Right hindlimb (tissue), 1 donor: ENCODE data around the gene GNG13.

Source experiments
- DNase-seq: peaks from one replicate; pipeline ENCODE4 v3.0.0-alpha.2; 2018

Gene GNG13

GRCh38 chr16:793414-793813 is 7.1 kb downstream of the GNG13 start:
- DNase-seq, result no peak

DNA sequence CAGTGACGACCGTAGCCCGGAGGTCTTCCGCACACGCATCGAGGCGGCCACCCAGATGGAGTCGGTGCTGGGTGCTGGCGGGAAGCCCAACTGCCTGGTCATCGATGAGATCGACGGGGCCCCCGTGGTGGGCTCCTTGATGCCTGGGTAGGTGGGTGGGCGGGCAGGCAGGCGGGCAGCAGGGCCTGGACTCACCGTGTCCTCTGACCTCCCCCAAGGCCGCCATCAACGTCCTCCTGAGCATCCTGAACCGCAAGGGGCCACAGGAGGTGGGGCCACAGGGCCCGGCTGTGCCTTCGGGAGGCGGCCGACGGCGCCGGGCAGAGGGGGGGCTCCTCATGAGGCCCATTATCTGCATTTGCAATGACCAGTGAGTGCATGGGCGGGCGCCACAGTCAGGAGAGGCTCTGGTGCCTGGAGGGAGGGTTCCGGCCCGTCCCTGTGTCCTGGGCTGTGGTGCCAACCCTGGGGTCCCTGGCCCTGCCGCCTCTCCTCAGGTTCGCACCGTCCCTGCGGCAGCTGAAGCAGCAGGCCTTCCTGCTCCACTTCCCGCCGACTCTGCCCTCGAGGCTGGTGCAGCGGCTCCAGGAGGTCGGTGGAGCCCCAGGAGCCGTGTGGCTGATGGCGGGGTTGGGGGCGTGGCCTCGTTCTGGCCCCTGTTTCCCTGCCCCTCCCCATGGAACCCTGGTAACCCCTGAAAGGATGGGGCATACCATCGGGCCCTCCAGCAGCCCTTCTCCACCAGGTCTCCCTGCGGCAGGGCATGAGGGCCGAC is 8.1 kb downstream of the GNG13 start:
- DNase-seq, result no peak

- no peak for DNase-seq
Measured at GRCh38 chr16:791131-791530, 9.4 kb downstream of the GNG13 start.

DNA sequence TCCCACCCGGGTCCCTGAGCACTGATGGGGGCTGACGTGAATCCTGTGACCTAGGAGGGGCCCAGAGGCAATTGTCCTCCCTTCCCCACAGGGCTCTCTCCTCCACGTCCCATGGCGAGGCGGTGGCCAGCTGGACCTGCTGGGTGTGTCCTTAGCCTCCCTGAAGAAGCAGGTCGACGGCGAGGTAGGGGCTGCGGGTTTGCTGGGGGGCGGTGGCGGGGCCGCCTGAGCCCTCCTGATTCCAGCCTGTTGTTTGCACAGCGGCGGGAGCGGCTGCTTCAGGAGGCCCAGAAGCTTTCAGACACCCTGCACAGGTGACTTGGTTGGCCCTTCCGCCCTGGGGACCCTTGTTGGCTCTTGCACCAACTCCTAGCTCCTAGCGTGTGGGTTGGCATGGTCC is 10.4 kb downstream of the GNG13 start:
- no peak for DNase-seq

- no peak for DNase-seq
Measured at GRCh38 chr16:789191-789850, 11.2 kb downstream of the GNG13 start.

- peak; percentile 97 for DNase-seq
Measured at GRCh38 chr16:788399-789126, 12.0 kb downstream of the GNG13 start, which contains the start of gene CHTF18. TSS of gene CHTF18 (plus strand) at chr16:788620. CDS start at chr16:788685, 65 bp downstream.

- DNase-seq, result no peak
Measured at GRCh38 chr16:787978-788398, 12.5 kb downstream of the GNG13 start, which contains the start of gene RPUSD1. TSS of gene RPUSD1 (minus strand) at chr16:788381. CDS start at chr16:787737, 644 bp downstream.

- DNase-seq, result no peak
Measured at GRCh38 chr16:787321-787966, 13.1 kb downstream of the GNG13 start.

GRCh38 chr16:785563-786535 is 14.7 kb downstream of the GNG13 start:
- peak; percentile 52 for DNase-seq

DNA sequence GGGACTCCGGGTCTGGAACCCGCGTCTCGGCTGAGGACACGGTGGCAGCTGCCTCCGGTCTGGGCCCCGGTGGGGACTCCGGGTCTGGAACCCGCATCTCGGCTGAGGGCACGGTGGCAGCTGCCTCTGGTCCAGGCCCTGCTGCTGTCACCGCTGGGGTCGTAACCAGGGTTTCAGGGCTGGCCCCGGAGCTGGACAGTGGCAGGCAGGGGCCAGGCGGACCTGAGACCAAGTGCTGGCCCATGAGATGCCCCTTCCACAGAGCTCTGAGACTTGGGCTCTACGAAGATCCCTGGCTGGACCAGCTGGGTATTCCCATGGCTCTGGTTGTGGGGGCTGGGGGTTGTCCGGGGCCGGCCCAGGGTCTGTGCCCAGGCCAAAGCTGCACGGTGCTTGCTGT is 16.1 kb downstream of the GNG13 start:
- no peak for DNase-seq

DNA sequence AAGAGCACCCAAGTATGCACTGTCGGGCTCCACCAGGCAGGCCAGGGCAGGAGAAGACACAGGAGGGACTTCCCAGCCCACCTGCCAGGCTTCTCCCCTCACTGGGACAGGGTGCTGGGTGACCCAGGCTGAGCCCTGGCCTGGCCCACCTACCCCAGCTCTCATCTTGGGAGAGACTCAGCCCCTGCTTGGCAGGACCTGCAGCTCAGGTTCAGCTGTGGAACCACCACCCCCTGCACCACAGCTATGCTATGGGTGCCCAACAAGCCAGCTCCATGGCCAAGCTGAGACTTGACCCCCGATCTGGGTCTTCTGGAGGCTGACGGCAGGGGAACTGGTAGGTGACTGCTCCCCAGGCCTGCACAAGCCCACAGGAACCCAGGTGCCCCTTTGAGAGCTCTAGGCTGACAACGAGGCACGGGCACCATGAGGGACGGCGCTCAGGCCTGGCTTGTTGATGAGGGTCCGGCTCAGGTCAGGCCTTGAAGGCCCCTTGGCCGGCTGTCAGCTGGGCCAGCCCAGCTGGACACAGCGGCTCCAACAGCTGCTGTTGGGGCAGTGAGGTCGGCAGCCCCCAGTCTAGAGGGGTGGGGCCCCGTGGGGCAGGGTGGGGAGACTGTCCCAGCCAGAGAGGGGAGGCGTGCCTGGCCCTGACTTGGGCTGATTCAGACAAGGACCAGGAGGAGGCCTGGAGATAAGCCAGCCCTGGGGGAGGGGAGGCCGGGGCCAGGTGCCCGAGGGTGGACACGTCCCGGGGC is 17.0 kb downstream of the GNG13 start:
- DNase-seq, result no peak

- no peak for DNase-seq
Measured at GRCh38 chr16:782766-783403, 17.6 kb downstream of the GNG13 start.

- no peak for DNase-seq
Measured at GRCh38 chr16:782258-782657, 18.3 kb downstream of the GNG13 start.

- DNase-seq, result no peak
Measured at GRCh38 chr16:781346-782010, 19.1 kb downstream of the GNG13 start.

- no peak for DNase-seq
Measured at GRCh38 chr16:780296-780695, 20.2 kb downstream of the GNG13 start.

DNA sequence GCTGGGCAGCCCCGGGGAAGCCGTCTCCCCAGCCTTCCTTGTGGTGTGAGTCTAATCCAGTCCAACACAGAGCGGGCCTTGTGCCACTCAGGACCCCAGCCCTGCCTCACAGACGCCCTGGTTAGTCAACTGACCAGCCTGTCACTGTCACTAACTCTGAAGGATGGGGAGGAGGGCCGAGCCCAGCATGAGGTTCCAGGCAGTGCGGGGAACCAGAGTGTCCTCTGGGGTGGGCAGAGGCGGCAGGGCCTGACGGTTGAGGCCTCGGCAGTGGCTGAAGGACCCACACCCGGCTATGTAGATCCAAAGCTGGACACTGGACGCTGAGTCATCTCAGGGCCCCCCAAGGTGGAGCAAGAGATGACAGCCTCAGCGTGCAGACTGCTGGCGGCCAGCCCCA is 21.0 kb downstream of the GNG13 start:
- no peak for DNase-seq

DNA sequence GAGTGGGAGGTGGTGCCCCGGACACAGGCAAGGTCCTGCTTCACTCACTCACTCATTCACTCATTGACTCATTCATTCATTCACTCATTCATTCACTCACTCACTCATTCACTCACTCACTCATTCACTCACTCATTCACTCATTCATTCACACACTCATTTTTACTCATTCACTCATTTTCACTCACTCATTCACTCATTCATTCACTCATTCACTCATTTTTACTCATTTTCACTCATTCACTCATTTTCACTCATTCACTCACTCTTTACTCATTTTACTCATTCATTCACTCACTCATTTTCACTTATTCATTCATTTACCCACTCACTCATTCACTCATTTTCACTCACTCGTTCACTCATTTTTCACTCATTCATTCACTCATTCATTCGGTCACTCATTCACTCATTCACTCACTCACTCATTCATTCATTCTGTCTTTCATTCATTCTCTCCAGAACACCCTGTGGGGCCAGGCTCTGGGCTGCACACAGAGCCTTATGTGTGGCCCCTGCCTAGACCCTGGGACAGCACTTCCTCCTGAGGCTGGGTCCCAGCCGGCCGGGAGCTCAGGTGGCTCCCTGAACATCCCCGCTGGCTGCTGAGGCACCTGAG is 21.5 kb downstream of the GNG13 start:
- DNase-seq, result no peak

- no peak for DNase-seq
Measured at GRCh38 chr16:778447-778846, 22.1 kb downstream of the GNG13 start.

DNA sequence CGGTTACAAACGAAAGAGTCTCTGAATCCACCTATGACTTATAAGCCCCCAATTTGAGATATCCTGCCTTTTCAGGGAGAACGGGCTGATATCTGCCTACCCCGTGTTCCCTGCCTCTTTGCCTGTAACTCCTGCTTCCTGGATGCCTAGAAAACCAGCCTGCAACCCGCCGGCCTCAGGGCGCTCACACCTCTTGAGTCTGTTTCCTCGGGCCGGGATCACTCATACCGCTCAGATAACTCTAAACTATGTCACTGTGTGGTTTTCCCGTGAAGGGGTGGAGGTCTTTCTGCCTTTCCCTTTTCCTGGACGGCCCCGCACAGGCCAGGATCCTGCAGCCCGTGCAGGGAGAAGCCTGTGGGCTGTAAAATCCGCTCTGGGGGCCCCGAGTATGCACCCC is 22.7 kb downstream of the GNG13 start:
- DNase-seq, result no peak

- DNase-seq, result no peak
Measured at GRCh38 chr16:776824-777223, 23.7 kb downstream of the GNG13 start.
